22Rv1 (cell line): ENCODE results near the gene MPL.

Experiments used
- ZFX ChIP-seq: fragments of 450-650 bp; IDR thresholded peaks from 2 replicates; pipeline ENCODE4 v1.6.1; 2017; ENCODE audit warnings: antibody characterized with exemption, borderline replicate concordance
- TF ChIP-seq, protein P1 (sequence below): fragments of 450-650 bp; IDR thresholded peaks from 2 replicates; pipeline ENCODE4 v1.5.1; 2017; ENCODE audit warnings: mild to moderate bottlenecking

DNA sequence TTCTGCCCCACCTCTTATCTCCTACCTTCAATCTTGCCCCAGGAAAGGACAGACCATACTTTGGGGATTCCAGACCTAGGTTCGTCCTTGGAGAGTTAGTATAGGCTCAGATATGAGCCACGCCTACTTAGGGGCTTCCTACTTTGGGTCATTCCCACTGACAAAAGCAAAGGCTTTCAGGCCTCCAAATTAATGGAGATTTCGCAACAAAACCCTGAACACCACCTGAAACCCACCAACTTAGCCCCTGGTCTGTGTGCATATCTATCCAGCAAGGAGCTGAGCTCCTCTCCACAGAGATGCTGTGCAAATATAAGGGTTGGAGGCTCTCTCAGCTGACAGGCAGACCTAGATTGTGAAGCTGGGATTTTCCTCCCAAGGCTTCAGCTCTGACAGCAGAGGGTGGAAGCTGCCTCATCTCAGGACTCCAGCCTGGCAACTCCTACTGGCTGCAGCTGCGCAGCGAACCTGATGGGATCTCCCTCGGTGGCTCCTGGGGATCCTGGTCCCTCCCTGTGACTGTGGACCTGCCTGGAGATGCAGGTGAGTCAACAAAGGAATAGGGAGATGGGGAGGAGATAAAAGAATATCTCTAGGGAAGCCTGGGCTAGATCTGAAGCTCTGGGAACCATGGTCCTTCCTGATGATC lies 2.1 kb downstream of the MPL start:
- no peak for TF ChIP-seq ZFX
- TF ChIP-seq, protein P1, sequence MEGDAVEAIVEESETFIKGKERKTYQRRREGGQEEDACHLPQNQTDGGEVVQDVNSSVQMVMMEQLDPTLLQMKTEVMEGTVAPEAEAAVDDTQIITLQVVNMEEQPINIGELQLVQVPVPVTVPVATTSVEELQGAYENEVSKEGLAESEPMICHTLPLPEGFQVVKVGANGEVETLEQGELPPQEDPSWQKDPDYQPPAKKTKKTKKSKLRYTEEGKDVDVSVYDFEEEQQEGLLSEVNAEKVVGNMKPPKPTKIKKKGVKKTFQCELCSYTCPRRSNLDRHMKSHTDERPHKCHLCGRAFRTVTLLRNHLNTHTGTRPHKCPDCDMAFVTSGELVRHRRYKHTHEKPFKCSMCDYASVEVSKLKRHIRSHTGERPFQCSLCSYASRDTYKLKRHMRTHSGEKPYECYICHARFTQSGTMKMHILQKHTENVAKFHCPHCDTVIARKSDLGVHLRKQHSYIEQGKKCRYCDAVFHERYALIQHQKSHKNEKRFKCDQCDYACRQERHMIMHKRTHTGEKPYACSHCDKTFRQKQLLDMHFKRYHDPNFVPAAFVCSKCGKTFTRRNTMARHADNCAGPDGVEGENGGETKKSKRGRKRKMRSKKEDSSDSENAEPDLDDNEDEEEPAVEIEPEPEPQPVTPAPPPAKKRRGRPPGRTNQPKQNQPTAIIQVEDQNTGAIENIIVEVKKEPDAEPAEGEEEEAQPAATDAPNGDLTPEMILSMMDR, result no peak
